ENCODE data around the gene HRK.

DNA sequence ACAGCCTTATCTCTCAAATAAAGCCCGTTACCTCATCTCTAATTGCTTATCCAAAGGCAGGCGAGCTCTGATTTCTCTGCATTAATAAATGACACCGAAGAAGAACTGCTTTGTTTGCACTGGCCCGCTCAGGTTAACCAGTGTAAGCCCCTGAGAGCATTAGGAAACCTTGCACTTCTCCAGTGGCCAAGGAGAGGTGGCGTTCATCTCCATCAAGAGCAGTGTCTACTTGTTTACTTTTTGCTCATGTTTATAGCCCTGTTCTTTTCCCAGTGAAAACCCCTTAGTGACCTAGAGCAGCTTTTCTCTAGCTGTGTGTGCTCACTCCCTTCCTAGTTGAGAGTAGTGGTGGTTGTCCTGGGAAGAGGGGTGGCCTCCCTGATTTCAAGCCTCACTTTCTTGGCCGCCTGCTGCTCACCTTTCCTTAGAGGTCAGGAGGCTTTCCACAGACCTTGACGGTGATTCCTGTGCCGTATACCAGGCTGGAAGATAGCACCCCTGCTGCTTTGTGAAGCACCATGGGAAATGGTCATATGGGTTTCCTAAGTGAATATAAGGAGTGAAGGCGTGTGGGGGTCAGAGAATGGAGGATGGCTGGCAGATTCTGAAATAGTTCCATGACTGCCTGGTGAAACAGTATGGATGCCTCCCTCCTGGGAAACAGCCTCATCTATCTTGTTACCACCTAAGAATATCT is 46.2 kb upstream of the HRK start:
- TF ChIP-seq, protein P1, sequence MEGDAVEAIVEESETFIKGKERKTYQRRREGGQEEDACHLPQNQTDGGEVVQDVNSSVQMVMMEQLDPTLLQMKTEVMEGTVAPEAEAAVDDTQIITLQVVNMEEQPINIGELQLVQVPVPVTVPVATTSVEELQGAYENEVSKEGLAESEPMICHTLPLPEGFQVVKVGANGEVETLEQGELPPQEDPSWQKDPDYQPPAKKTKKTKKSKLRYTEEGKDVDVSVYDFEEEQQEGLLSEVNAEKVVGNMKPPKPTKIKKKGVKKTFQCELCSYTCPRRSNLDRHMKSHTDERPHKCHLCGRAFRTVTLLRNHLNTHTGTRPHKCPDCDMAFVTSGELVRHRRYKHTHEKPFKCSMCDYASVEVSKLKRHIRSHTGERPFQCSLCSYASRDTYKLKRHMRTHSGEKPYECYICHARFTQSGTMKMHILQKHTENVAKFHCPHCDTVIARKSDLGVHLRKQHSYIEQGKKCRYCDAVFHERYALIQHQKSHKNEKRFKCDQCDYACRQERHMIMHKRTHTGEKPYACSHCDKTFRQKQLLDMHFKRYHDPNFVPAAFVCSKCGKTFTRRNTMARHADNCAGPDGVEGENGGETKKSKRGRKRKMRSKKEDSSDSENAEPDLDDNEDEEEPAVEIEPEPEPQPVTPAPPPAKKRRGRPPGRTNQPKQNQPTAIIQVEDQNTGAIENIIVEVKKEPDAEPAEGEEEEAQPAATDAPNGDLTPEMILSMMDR (IDR thresholded peaks at IDR 0.05; ENCODE audit: insufficient read depth, low read depth, low read length): no peak
- no peak for TF ChIP-seq EZH2 (IDR thresholded peaks at IDR 0.05; ENCODE audit: insufficient read depth, low read length)

Data from astrocyte (in vitro differentiated cells and primary cell).